Spleen (tissue), 11 donors: Measurements from ENCODE around the gene COL27A1. TPM values are rescaled to one million over a fixed set of nuclear protein-coding genes. Genes with fewer than 3 reads are reported as not detected.
"Not testable (repeated sequence)": the region's sequence is repeated elsewhere in the genome, so short reads cannot be mapped to it uniquely, and the experiment has no call there.

Experiments
- DNase-seq: peaks from one replicate; pipeline ENCODE4 v3.0.0-alpha.2; 2020
- H3K27ac ChIP-seq, 8 donors: fragments of 200-600 bp; sonication (generic) in 7 of 8; 1 replicate in 4 of 8; 2 replicates in 4 of 8; pipeline versions ENCODE4 v1.5.0 to v1.8.0; 2016 to 2021; ENCODE audit warnings: inconsistent platforms in 4 of 8, mild to moderate bottlenecking in 4 of 8, moderate library complexity in 1 of 8
- H3K27me3 ChIP-seq, 7 donors: fragments of 200-600 bp; sonication (generic) in 6 of 7; replicated peaks in 1 of 7; 1 replicate in 4 of 7; 2 replicates in 3 of 7; pipeline versions ENCODE4 v1.5.0 to v1.8.0; 2016 to 2021; ENCODE audit warnings: inconsistent platforms in 3 of 7, mild to moderate bottlenecking in 1 of 7
- H3K36me3 ChIP-seq, 6 donors: fragments of 200-600 bp; sonication (generic) in 5 of 6; 1 replicate in 4 of 6; 2 replicates in 2 of 6; pipeline versions ENCODE4 v1.5.0 to v1.8.0; 2016 to 2021; ENCODE audit warnings: inconsistent platforms in 2 of 6
- H3K4me1 ChIP-seq, 6 donors: fragments of 200-600 bp; sonication (generic) in 5 of 6; 1 replicate in 3 of 6; 2 replicates in 3 of 6; pipeline versions ENCODE4 v1.5.0 to v1.8.0; 2016 to 2021; ENCODE audit warnings: inconsistent platforms in 3 of 6
- H3K4me3 ChIP-seq, 8 donors: fragments of 200-600 bp; sonication (generic) in 7 of 8; 1 replicate in 4 of 8; 2 replicates in 4 of 8; pipeline versions ENCODE4 v1.5.0 to v1.8.0; 2016 to 2021; ENCODE audit warnings: inconsistent platforms in 4 of 8, mild to moderate bottlenecking in 4 of 8, moderate library complexity in 2 of 8
- H3K9me3 ChIP-seq, 8 donors: fragments of 200-600 bp; sonication (generic) in 7 of 8; 1 replicate in 4 of 8; 2 replicates in 4 of 8; pipeline versions ENCODE4 v1.5.0 to v1.8.0; 2016 to 2021; ENCODE audit warnings: inconsistent platforms in 4 of 8
- POLR2A ChIP-seq, 3 donors: fragments of 450-650 bp; IDR thresholded peaks; one replicate each; pipeline ENCODE4 v1.5.1; 2017; ENCODE audit warnings: antibody characterized with exemption in 3 of 3, mild to moderate bottlenecking in 1 of 3
- POLR2AphosphoS5 ChIP-seq, 3 donors: sonication (generic); formaldehyde crosslinking; IDR thresholded peaks; one replicate each; pipeline ENCODE4 v1.5.1; 2017; ENCODE audit warnings: antibody characterized with exemption in 3 of 3
- WGBS, 5 donors: extraction: QIAGEN DNeasy Blood & Tissue Kit in 3 of 5; methylation state at CpG; one replicate each; pipeline versions ENCODE4 v1.1.5 to v1.1.7; 2013 to 2018; 5-methylcytosine and 5-hydroxymethylcytosine counted together
- intact Hi-C: fragments of 100-400 bp; cut with DNase I; formaldehyde crosslinking; loops from one replicate; pipeline ENCODE4 v1.15.0; 2023; ENCODE audit warnings: low total_unique reads
- polyA plus RNA-seq, 3 donors: library from polyadenylated mRNA; stranded (reverse); fragments of 200-250 nt; gene quantifications; one replicate each; pipeline ENCODE4 v1.2.1, GENCODE V29; 2013
- total RNA-seq, 7 donors: library from RNA; depleted of rRNA in 3 of 7; stranded (reverse); fragments of >200 nt in 3 of 7; fragmentation: NEBNext Ultra II Directional in 4 of 7; extraction: Animal tissue kit (Norgen Biotek cat#: 25700) in 4 of 7; gene quantifications; one replicate each; pipeline versions ENCODE4 v1.1.0 to v1.2.1, GENCODE V29; 2016 to 2021
- TF ChIP-seq, protein P1 (sequence below), 11 experiments: fragments of 200-600 bp in 7 of 11; fragments of 450-650 bp in 4 of 11; sonication (generic) in 4 of 11; IDR thresholded peaks in 8 of 11; conservative IDR thresholded peaks in 3 of 11; 1 replicate in 7 of 11; 2 replicates in 4 of 11; pipeline versions ENCODE4 v1.4.0 to v1.8.0; 2016 to 2021; ENCODE audit warnings: antibody characterized with exemption in 11 of 11, inconsistent platforms in 4 of 11, mild to moderate bottlenecking in 1 of 11
- donor health status: healthy with polysubstance abuse.
- donor health status: DM: no; HTN: no; CAD: no; lungs with moderate emphysema.
- donor health status: DM: no; HTN: no; CAD: no.
- donor health status: Bipolar disorder and iron deficiency.
- donor health status: healthy.
- donor health status: DM: no; HTN: no; CAD: no.
- donor health status: DM: yes; HTN: yes; CAD: no.

COL27A1 gene
- total and polyA plus RNA-seq, 10 donors = 2.1 to 23.4 (median 6.1) TPM

DNA sequence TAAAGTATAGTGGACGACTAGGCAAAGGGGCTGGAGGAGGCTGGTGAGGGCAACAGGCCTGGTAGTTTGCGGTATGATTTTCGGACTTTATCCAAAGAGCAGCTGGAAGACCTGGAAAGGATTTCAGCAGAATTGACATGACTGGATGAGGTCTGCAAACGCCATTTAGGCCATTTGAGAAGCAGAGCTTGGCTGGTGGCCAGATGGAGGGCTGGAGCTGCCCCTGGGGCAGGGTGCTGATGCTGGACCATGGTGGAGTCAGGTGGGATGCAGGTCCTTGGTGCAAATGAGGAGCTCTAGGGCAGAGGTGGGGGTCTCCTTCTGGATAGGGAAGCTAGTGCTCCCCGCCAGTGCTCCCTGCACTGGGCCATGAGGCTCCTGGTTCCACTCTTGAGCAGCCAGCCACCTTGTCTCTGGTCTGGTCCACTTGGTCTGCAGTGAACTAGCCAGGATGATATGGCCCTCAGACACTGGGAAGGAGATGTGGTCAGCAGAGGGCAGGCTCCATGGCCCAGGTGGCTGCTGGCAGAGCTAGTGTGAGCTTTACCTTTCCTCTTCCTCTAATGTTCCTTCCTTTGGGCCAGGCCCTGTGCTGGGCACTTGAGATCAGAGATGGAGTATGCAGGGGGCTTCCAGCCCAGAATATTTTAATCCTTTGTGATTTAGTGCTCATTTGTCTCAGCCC lies 31.4 kb downstream of the COL27A1 start:
- 73 to 88% (median 84%) methylated on average over 5 of the region's 5 CpGs for WGBS, 5 donors
- intact Hi-C loops = no loop called here
- TF ChIP-seq POLR2AphosphoS5 (IDR thresholded peaks at IDR 0.05) = no peak
- TF ChIP-seq POLR2A (IDR thresholded peaks at IDR 0.05) = no peak
- TF ChIP-seq, protein P1, sequence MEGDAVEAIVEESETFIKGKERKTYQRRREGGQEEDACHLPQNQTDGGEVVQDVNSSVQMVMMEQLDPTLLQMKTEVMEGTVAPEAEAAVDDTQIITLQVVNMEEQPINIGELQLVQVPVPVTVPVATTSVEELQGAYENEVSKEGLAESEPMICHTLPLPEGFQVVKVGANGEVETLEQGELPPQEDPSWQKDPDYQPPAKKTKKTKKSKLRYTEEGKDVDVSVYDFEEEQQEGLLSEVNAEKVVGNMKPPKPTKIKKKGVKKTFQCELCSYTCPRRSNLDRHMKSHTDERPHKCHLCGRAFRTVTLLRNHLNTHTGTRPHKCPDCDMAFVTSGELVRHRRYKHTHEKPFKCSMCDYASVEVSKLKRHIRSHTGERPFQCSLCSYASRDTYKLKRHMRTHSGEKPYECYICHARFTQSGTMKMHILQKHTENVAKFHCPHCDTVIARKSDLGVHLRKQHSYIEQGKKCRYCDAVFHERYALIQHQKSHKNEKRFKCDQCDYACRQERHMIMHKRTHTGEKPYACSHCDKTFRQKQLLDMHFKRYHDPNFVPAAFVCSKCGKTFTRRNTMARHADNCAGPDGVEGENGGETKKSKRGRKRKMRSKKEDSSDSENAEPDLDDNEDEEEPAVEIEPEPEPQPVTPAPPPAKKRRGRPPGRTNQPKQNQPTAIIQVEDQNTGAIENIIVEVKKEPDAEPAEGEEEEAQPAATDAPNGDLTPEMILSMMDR (IDR thresholded peaks at IDR 0.05 in 8 of 11, conservative IDR thresholded peaks at IDR 0.05 in 3 of 11) = no peak
- Histone ChIP-seq H3K27me3 (no peaks in the 10 kb centered on the region), H3K4me3 (no peak overlapping the region), H3K9me3 (peaks cover 0 to 30% (median 20%) of the 10 kb centered on the region in 8 donors), H3K27ac (no peak overlapping the region), H3K4me1 (peaks cover 0 to 7% (median 0%) of the 10 kb centered on the region in 6 donors), H3K36me3 (no peaks in the 10 kb centered on the region)
- peak; percentile 54 for DNase-seq

DNA sequence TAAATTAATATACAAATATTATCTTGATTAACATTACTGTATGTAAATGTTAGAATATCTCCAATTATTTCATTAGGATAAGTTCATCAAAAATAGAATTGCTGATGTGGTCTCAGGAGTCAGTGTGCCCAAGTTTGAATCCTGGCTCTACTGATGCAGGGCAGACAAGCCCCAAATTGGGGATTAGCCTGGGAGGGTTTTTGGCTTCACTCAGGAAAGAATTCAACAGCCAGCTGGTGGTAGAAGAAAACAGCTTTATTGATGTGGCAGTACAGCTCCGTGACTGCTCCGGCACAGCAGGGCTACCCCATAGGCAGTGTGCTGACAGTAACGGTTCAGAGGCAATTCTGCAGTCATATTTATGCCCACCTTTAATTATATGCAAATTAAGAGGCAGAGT lies 32.5 kb downstream of the COL27A1 start:
- TF ChIP-seq POLR2A (IDR thresholded peaks at IDR 0.05) (no peak), POLR2AphosphoS5 (IDR thresholded peaks at IDR 0.05) (no peak)
- TF ChIP-seq, protein P1 (IDR thresholded peaks at IDR 0.05 in 8 of 11, conservative IDR thresholded peaks at IDR 0.05 in 3 of 11) = no peak
- no peak overlapping the region for H3K27ac ChIP-seq
- intact Hi-C loops = no loop called here
- 82 to 92% (median 89%) methylated on average over 3 of the region's 3 CpGs for WGBS, 5 donors
- peaks cover 0 to 30% (median 20%) of the 10 kb centered on the region in 8 donors for H3K9me3 ChIP-seq
- peak; percentile 12 for DNase-seq
- H3K27me3 ChIP-seq = no peaks in the 10 kb centered on the region
- peaks cover 0 to 7% (median 0%) of the 10 kb centered on the region in 6 donors for H3K4me1 ChIP-seq
- H3K4me3 ChIP-seq = no peak overlapping the region
- H3K36me3 ChIP-seq = no peaks in the 10 kb centered on the region

DNA sequence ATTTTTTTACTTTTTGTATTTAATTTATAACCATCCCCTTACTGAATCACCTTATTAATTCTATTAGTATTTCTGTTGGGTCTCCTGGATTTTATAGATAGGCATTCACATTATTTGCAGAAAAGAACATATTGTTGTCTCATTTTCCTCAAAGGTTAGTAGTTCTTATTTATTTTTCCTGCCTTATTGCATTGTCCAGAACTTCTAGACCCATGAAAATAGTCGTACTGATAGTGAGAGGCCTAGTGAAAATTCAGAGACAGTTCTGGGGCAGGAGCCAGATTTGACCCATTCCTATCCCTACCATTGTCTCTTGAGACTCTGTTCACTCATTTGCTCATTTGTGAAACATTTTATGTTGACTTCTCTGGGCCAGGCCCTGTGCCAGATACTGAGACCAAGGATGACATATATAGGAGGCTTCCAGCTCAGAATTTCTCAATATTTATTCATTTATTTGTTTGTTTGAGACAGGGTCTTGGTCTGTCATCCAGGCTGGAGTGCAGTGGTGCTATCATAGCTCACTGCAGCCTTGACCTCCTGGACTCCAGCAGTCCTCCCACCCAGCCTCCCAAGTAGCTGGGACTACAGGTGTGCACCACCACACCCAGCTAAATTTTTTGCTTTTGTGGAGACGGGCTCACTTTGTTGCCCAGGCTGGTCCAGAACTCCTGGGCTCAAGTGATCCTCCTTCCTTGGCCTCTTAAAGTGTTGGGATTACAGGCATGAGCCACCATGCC lies 34.7 kb downstream of the COL27A1 start:
- Histone ChIP-seq H3K4me3 (no peak overlapping the region), H3K4me1 (no peaks in the 10 kb centered on the region), H3K9me3 (peaks cover 0 to 30% (median 20%) of the 10 kb centered on the region in 8 donors), H3K27me3 (no peaks in the 10 kb centered on the region), H3K27ac (no peak overlapping the region), H3K36me3 (no peaks in the 10 kb centered on the region)
- TF ChIP-seq POLR2AphosphoS5 (IDR thresholded peaks at IDR 0.05) (no peak), POLR2A (IDR thresholded peaks at IDR 0.05) (no peak)
- TF ChIP-seq, protein P1 (IDR thresholded peaks at IDR 0.05 in 8 of 11, conservative IDR thresholded peaks at IDR 0.05 in 3 of 11) = no peak
- DNase-seq = no peak
- whole genome bisulfite sequencing, 5 donors = 69 to 89% (median 84%) methylated on average over 2 of the region's 2 CpGs
- intact Hi-C loops = no loop called here

DNA sequence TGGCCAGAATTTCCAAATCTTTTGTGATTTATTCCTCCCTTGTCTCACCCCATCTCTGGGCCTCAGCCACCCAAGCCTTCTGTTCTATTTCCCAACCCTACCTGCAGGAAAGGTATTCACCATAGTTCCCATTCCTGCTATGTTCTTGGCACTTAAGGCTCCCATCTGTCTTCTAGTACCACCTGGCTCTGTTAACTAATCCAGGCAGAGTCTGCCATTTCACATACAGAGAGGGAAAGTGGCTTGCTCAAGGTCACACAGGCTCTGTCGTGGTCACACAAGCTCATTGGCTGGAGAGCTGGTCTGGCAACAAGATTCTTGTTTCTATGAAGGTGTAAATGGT lies 35.2 kb downstream of the COL27A1 start:
- intact Hi-C loops = no loop called here
- Histone ChIP-seq H3K36me3 (no peaks in the 10 kb centered on the region), H3K27me3 (no peaks in the 10 kb centered on the region), H3K9me3 (peaks cover 0 to 30% (median 20%) of the 10 kb centered on the region in 8 donors), H3K27ac (no peak overlapping the region), H3K4me1 (no peaks in the 10 kb centered on the region), H3K4me3 (no peak overlapping the region)
- 64 to 84% (median 80%) methylated on average over 1 of the region's 1 CpG for WGBS, 5 donors
- TF ChIP-seq POLR2A (IDR thresholded peaks at IDR 0.05) (no peak), POLR2AphosphoS5 (IDR thresholded peaks at IDR 0.05) (no peak)
- TF ChIP-seq, protein P1 (IDR thresholded peaks at IDR 0.05 in 8 of 11, conservative IDR thresholded peaks at IDR 0.05 in 3 of 11) = no peak
- no peak for DNase-seq

DNA sequence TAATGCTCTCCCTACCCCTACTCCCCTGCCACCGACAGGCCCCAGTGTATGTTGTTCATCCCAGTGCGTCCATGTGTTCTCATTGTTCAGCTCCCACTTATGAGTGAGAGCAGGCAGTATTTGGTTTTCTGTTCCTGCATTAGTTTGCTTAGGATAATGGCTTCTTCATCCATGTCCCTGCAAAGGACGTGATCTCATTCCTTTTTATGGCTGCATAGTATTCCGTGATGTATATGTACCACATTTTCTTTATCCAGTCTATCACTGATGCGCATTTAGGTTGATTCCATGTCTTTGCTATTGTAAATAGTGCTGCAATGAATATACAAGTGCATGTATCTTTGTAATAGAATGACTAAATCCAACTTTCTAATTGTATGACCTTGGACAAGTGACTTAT lies 36.1 kb downstream of the COL27A1 start:
- H3K4me1 ChIP-seq, H3K27ac ChIP-seq, intact Hi-C loops, DNase-seq, H3K4me3 ChIP-seq, H3K36me3 ChIP-seq, H3K27me3 ChIP-seq: not testable (repeated sequence)
- WGBS, 5 donors = 89 to 95% (median 93%) methylated on average over 5 of the region's 5 CpGs
- peaks cover 0 to 30% (median 20%) of the 10 kb centered on the region in 8 donors for H3K9me3 ChIP-seq
